SJCRH30 (cell line): ENCODE results near the gene GSTM4. TPM values are rescaled to one million over a fixed set of nuclear protein-coding genes. Genes with fewer than 3 reads are reported as not detected.

Experiments
- DNase-seq, 2 experiments: peaks; one replicate each; pipeline ENCODE4 v3.0.0-alpha.2; 2015 to 2020
- H3K27ac ChIP-seq: fragments of 250-450 bp; sonication (Bioruptor Pico); 2 replicates; pipeline ENCODE4 v1.5.1; 2020; ENCODE audit warnings: mild to moderate bottlenecking, moderate library complexity
- H3K27me3 ChIP-seq: fragments of 250-450 bp; sonication (Bioruptor Pico); 2 replicates; pipeline ENCODE4 v1.5.1; 2020; ENCODE audit warnings: mild to moderate bottlenecking, moderate library complexity
- H3K36me3 ChIP-seq: fragments of 250-450 bp; sonication (Bioruptor Pico); 2 replicates; pipeline ENCODE4 v1.5.1; 2020; ENCODE audit warnings: mild to moderate bottlenecking, moderate library complexity
- H3K4me1 ChIP-seq: fragments of 250-450 bp; sonication (Bioruptor Pico); 2 replicates; pipeline ENCODE4 v1.5.1; 2020; ENCODE audit warnings: mild to moderate bottlenecking, moderate library complexity
- H3K4me3 ChIP-seq: fragments of 250-450 bp; sonication (Bioruptor Pico); 2 replicates; pipeline ENCODE4 v1.5.1; 2020; ENCODE audit warnings: mild to moderate bottlenecking, moderate library complexity
- H3K9me3 ChIP-seq: fragments of 250-450 bp; sonication (Bioruptor Pico); replicated peaks from 2 replicates; pipeline ENCODE4 v1.5.1; 2020; ENCODE audit warnings: mild to moderate bottlenecking, moderate library complexity
- total RNA-seq: library from RNA; depleted of rRNA; stranded (reverse); fragments of >200 nt; shearing (Covaris generic); gene quantifications from 2 replicates; pipeline ENCODE4 v1.2.3, GENCODE V29; 2014

The GSTM4 gene
- total RNA-seq, 1 experiment from 2014 or later, result 3.0 TPM

DNA sequence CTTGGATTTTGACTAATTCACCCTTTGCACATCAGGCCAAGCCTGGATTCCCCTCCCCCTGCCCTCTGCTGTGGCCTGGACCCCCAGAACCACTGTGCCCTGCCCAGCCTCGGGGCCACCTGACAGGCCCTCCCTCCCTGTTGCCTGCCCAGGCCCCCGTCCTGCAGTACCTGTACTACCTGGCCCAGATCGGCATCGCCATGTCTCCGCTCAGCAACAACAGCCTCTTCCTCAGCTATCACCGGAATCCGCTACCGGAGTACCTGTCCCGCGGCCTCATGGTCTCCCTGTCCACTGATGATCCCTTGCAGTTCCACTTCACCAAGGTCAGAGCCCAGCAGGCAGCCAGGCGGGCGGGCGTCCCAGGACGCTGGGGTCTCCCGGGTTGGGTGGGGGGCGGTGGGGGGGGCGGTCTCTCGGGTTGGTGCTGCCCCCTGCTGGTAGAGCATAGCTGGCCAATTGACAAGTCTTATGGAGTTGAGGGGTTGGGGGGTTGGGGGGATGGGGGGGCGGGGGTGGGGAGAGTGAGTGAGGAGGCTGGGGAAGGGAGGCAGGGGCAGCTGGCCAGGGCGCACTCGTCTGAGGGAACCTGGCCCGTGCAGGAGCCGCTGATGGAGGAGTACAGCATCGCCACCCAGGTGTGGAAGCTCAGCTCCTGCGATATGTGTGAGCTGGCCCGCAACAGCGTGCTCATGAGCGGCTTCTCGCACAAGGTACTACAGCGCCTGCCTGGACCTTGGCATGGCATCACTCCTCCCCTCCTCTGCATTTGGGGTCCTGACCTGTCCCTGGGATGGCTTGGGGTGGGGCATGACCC, 25.6 kb upstream of the GSTM4 start:
- H3K4me3 ChIP-seq, result no peak overlapping the region
- H3K36me3 ChIP-seq, result peaks cover 8% of the 10 kb centered on the region
- peaks cover 21% of the 10 kb centered on the region for H3K4me1 ChIP-seq
- DNase-seq, result peak in 1 of 2 experiments; percentile 20
- no peak overlapping the region for H3K27ac ChIP-seq
- no peaks in the 10 kb centered on the region for H3K27me3 ChIP-seq
- no peaks in the 10 kb centered on the region for H3K9me3 ChIP-seq

DNA sequence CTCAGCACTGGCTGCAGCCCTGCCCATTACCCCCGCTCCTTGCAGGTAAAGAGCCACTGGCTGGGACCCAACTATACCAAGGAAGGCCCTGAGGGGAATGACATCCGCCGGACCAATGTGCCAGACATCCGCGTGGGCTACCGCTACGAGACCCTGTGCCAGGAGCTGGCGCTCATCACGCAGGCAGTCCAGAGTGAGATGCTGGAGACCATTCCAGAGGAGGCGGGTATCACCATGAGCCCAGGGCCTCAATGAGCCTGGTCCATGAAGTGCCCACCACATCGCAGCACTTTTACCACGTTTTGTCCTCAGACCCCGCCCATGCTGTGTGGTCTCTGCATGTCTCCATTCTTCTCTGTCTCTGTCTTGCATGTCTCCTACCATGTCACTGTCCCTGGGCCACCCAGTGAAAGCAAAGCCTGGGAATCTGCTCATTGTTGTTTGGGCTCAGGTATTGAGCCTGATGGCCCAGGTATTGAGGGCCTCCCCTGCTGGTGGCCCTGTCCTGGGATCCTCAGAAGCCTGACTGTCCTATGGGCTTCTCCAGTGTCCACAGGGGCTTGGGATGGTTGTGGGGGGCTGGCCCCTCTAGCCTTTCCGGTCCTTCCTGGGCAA, 24.9 kb upstream of the GSTM4 start:
- DNase-seq, result no peak
- Histone ChIP-seq H3K36me3 (peaks cover 8% of the 10 kb centered on the region), H3K4me1 (peaks cover 18% of the 10 kb centered on the region), H3K27me3 (no peaks in the 10 kb centered on the region), H3K9me3 (no peaks in the 10 kb centered on the region), H3K4me3 (no peak overlapping the region), H3K27ac (no peak overlapping the region)

DNA sequence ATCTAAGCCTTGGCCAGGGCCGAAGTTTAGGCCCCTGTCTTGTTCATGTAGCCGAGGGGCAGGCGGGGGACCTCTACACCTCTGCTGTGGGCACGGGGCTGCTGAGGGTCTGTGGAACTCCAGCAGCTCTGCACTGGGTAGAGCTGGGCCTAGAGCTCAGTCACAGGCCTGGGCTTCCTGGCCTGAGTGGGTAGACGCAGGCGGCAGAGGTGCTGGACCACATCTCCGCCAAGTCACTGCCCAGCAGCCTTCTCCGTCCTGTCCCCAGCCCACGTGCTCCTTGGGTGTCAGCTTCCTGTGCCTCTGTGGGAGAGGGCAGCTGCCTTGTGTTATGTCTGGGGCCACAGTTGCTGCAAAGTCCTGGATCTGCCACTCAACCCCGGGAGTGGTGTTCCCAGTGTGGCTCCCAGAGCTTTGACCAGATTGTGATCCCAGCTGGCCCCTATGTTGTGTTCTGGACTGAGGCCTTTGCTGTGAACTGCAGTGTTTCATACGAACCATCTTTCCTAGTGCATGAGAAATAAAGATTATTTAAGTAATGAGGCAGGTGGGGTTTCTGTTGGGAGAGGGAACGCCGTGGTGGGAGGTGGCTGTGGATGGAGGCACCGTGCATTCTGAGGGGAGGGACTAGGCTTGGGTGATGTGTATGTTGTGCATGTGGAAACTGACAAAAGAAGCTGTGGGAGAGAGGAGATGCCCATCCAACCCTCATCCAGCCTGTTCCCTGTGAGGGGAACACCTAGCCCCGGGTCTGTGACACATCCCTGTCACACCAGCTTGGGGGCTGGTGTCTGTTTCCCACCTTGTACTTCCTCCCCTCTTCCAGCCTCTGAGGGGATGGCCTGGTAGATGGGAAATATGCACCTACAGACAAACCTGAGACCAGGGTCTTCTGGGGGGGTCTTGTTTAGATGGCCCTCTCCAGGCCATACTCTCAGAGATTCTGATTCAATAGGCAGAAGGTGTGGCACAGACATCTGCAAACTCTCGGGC, 24.1 kb upstream of the GSTM4 start:
- Histone ChIP-seq H3K4me1 (peaks cover 24% of the 10 kb centered on the region), H3K27ac (no peak overlapping the region), H3K9me3 (no peaks in the 10 kb centered on the region), H3K27me3 (no peaks in the 10 kb centered on the region), H3K4me3 (no peak overlapping the region), H3K36me3 (peaks cover 8% of the 10 kb centered on the region)
- DNase-seq, result peak in 1 of 2 experiments; percentile 41

DNA sequence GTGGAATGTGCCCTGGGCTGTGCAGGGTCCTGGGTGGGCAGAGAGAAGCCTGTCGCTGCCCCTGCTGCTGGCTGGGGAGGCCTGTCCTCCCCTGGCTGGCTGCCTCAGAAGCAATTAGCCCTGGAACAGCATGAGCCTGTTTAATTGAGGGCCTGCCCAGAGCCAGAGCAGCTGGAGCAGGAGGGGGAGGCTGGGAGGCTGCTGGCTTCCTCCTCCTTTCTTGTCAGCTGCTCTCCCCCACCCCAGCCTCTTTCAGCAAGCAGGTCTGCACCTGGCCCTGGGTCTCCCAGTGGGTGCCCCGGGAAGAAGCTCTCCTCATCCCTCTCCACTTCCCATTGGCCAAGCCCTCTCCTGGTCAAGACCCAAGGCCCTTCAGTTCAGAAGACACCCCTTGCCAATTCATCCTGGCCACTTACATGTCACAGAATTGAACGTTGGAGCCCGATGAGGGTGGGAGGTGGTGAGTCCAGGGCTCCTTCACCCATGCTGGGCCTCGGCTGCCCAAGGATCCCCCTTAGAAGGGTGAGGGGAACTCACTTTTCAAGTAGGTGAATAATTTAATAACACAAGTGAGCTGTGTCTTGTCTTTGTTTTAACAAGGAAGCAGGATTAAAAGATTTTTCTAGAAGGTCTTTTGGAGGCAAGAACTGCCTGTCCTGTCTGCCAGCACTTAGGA, 23.1 kb upstream of the GSTM4 start:
- Histone ChIP-seq H3K36me3 (peaks cover 8% of the 10 kb centered on the region), H3K4me1 (peaks cover 26% of the 10 kb centered on the region), H3K4me3 (no peak overlapping the region), H3K27me3 (no peaks in the 10 kb centered on the region), H3K27ac (no peak overlapping the region), H3K9me3 (no peaks in the 10 kb centered on the region)
- DNase-seq, result peak; percentile 53

DNA sequence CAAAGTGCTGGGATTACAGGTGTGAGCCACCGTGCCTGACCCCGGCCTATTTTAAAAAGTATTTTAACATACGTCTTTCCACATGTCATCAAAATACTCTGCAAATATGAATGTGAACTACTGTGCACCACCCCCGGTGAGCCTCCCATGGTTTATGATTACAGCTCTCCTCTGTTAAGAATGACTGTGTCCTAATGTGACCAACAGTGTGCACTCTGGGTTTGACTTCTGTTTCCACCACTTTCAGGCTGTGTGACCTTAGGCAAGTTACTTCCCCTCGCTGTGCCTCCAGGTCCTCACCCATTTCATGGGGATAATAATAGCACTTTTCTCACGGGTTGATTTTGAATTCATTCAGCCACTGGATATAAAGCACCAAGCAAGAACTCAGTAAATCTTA, 21.6 kb upstream of the GSTM4 start:
- no peak overlapping the region for H3K27ac ChIP-seq
- peaks cover 26% of the 10 kb centered on the region for H3K4me1 ChIP-seq
- no peaks in the 10 kb centered on the region for H3K9me3 ChIP-seq
- peaks cover 4% of the 10 kb centered on the region for H3K36me3 ChIP-seq
- H3K4me3 ChIP-seq, result no peak overlapping the region
- DNase-seq, result no peak
- no peaks in the 10 kb centered on the region for H3K27me3 ChIP-seq

DNA sequence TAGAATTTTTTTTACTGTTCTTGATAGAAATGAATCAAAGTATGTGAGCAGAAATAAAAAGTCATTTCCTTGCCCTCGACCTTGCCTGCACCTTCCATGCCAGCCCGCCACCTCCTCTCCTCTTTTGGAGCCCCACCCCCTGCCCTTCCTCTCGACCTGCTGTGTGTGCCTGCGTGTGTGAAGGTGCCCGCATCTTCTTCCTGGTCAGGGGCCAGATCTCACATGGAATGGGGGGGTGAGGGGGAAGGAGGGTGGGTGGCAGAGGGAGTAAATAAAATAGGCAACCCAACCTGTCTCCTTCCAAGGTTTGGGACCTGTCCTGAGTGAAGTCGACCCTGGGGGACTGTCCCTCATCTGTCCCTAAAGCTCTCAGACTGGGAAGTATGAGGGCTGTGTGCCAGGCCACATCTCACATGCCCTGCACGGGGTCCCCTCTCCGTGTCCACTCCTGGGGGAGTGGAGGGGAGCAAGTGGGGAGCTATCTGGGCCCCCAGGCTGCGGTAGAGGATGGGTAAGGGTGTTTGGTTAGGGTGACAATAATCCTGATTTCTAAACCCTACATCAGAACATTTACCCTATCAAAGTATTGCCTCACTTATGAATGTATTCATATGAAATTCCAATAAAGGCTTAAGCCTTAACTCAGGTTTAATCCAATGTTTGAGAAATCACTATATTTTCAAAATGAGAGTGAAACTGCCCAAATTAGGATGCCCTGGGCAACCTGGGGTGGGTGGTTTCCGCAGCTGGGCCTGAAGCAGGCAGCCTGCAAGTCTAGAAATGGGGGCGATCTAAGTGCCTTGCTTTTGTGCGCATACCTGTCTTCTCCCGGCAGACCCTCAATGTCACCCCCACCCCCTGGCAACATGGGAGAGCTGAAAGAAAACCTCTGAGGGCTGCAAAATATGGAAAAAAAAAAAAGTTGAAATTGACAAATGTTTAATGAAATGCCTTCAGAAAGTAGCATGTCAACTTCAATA, 20.8 kb upstream of the GSTM4 start:
- DNase-seq, result no peak
- H3K9me3 ChIP-seq, result no peaks in the 10 kb centered on the region
- peaks cover 4% of the 10 kb centered on the region for H3K36me3 ChIP-seq
- no peak overlapping the region for H3K27ac ChIP-seq
- H3K4me3 ChIP-seq, result no peak overlapping the region
- no peaks in the 10 kb centered on the region for H3K27me3 ChIP-seq
- H3K4me1 ChIP-seq, result peaks cover 26% of the 10 kb centered on the region

DNA sequence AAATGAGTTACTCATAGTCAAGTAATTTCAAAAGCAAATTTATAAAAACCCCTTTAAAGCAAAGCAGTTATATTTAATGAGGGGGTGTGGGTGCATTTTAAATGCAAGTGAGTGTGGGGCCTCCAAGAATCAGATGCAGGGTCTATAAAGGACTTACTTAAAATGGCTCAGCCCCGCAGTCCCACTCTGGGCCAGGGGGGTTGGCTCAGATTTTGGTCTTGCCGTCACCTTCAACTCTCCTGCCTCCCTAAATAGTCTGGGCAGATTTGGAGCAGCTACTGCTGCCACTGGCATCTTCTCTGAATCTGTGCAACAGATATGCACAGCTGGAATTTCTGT, 20.1 kb upstream of the GSTM4 start:
- no peaks in the 10 kb centered on the region for H3K9me3 ChIP-seq
- H3K4me1 ChIP-seq, result peaks cover 26% of the 10 kb centered on the region
- DNase-seq, result no peak
- peaks cover 4% of the 10 kb centered on the region for H3K36me3 ChIP-seq
- no peak overlapping the region for H3K4me3 ChIP-seq
- H3K27me3 ChIP-seq, result 0 out of 2 replicates have a peak, but pooled peaks cover 3% of the 10 kb centered on the region
- no peak overlapping the region for H3K27ac ChIP-seq

DNA sequence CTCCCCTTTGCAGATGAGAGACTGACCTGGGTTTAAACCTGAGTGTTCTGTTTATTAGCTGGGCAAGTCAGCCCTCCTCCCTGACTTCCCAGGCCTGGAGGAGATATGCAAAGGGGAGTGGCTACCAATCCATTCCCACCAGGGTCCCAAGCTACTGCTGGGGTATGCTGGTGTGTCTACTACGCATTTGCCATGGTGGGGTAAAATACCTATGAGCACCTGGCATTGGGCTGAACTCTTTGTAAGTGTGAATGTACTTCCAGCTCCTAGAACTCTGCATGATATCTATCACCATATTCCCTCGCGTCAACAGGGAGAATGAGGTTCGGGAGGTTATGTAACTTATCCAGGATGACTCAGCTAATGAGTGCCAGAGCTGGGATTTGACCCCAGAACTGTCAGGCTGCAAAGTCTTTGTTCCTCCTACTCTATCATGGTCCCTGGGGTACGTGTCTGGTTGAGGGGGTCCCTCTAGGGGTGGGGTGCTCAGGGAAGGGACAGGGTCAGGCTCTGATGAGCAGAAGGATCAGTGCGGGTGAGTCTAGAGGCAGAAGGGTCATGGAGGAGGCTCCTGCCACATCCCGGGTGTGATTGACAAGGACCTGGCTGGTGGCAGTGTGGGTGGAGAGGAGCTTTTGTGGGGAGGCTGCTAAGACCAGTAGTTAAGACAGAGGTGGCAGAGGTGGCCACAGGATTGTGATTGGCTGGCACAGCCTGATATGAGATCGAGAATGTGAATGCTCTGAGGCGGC, 19.5 kb upstream of the GSTM4 start:
- H3K27me3 ChIP-seq, result 0 out of 2 replicates have a peak, but pooled peaks cover 3% of the 10 kb centered on the region
- H3K4me1 ChIP-seq, result peaks cover 26% of the 10 kb centered on the region
- H3K4me3 ChIP-seq, result no peak overlapping the region
- no peaks in the 10 kb centered on the region for H3K9me3 ChIP-seq
- H3K36me3 ChIP-seq, result no peaks in the 10 kb centered on the region
- no peak for DNase-seq
- no peak overlapping the region for H3K27ac ChIP-seq

DNA sequence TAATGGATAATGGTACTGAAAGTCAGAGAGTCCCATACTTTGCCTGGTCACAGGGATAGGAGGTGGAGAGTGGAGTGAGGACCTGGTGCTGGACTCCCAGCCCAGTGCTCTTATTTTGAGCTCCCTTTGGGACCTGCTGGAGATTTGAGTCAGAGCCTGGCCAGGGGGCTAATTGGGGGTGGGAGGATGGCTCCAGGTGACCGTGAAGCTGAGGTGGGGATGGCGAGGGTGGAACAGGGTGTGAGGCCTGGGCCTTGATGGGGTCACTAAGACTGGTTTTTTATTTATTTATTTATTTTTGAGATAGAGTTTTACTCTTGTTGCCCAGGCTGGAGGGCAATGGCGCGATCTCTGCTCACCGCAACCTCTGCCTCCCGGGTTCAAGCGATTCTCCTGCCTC, 18.5 kb upstream of the GSTM4 start:
- Histone ChIP-seq H3K27me3 (0 out of 2 replicates have a peak, but pooled peaks cover 3% of the 10 kb centered on the region), H3K36me3 (no peaks in the 10 kb centered on the region), H3K4me1 (peaks cover 19% of the 10 kb centered on the region), H3K9me3 (no peaks in the 10 kb centered on the region), H3K27ac (no peak overlapping the region), H3K4me3 (no peak overlapping the region)
- DNase-seq, result no peak

DNA sequence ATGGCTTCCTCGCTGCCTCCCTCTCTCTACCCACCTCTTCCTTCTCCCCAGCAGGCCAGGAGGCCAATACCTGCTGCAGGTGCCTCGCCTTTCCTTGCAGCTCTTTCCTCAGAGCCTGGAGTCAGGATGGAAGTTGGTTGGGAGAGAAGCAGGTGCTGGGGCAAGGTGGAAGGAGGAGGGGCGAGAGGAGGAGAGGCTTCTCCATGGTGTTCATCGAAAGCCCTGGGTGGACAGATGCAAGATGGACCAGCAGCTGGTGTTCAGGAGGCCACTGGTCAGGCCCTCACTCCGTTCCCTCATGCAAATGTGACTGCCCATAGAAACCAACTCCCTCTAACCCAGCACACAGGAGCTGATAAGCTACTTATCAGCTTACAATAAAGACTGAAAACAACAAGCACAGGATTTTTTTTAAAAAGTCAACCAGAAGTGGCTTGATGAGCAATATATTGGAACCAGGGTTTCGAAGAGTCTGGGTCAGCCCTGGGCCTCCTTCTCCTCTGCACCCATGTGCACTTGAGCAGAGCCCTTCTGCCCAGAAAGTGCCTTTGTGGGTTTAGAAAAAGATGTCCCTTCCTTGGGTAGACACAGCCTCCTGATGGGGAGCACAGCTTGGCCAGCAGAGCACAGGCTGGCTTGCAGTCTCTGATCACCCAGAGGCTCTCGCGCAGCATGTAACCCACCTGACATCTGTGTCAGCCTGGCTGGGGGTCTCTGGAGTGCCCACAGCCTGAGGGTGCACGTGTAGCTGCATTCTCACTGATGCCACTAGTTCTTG, 16.6 kb upstream of the GSTM4 start:
- Histone ChIP-seq H3K9me3 (no peaks in the 10 kb centered on the region), H3K4me3 (no peak overlapping the region), H3K27me3 (0 out of 2 replicates have a peak, but pooled peaks cover 7% of the 10 kb centered on the region), H3K36me3 (no peaks in the 10 kb centered on the region), H3K4me1 (peaks cover 14% of the 10 kb centered on the region), H3K27ac (no peak overlapping the region)
- no peak for DNase-seq

DNA sequence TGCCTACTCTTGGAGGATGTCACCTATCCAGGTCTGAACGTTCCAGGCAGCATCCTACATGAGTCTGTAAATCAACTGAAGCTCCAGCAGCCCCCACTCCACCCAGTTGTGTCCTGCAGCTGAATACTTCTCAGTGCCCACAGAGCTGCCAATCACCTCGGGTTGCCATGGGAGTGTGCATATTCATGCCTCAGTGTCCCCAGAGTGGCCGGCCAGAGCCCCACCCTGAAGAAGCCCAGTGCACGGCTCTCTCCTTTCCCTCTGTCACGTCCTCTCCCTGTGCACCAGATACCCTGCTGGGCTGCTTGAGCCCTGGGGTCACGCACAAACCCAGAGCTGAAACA, 16.1 kb upstream of the GSTM4 start:
- DNase-seq, result no peak
- Histone ChIP-seq H3K9me3 (no peaks in the 10 kb centered on the region), H3K27ac (no peak overlapping the region), H3K36me3 (no peaks in the 10 kb centered on the region), H3K27me3 (0 out of 2 replicates have a peak, but pooled peaks cover 7% of the 10 kb centered on the region), H3K4me1 (peaks cover 17% of the 10 kb centered on the region), H3K4me3 (no peak overlapping the region)

DNA sequence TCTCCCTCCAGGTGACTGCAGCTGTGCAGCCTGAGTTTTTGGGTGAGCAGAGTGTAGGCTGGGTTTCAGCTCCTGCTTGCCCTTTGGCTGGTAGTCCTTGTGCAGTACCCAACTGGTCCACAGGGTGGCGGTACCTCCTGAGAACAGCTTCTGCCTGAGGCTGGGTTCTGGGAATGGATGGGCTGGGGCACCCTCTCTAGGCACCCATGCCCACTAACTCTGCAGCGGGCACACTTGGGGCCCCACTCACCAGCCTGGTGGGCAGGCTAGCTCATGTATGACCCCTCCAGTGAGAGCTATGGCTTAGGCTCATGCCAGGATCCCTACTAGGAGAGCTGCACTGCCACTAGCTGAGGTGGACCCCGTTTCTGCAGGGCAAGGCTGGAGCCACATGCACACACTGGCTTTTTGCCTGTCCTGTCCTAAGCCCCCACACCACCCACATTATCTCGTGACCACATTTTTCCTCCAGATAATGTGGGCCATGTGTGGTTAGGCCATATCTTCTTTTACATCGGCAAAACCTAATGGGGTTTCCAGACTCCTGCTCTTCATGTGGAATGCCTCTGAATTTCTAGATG, 15.5 kb upstream of the GSTM4 start:
- peak; percentile 79 to 85 for DNase-seq
- Histone ChIP-seq H3K27ac (no peak overlapping the region), H3K27me3 (0 out of 2 replicates have a peak, but pooled peaks cover 7% of the 10 kb centered on the region), H3K4me3 (no peak overlapping the region), H3K36me3 (no peaks in the 10 kb centered on the region), H3K9me3 (no peaks in the 10 kb centered on the region), H3K4me1 (peaks cover 19% of the 10 kb centered on the region)
